Astrocyte (in vitro differentiated cells and primary cell): ENCODE results near the gene JAKMIP2. TPM values are rescaled to one million over a fixed set of nuclear protein-coding genes. Genes with fewer than 3 reads are reported as not detected.
A peak's percentile ranks its signal among the peaks of the same experiment; 100 is the strongest.

ENCODE experiments used
- DNase-seq: peaks from one replicate; pipeline ENCODE4 v3.0.0-alpha.2; 2010; ENCODE audit warnings: low read depth
- FAIRE-seq: peaks from 2 replicates; lab custom pipeline; 2011; peaks lifted over from hg19 to GRCh38; lab: Jason Lieb, UNC
- H2AFZ ChIP-seq: 2 replicates; pipeline ENCODE4 v1.6.0; 2012; ENCODE audit warnings: low read depth, low read length, inconsistent platforms
- H3K27ac ChIP-seq: 2 replicates; pipeline ENCODE4 v1.5.1; 2011; ENCODE audit warnings: low read depth, low read length, inconsistent platforms
- H3K27me3 ChIP-seq: 2 replicates; pipeline ENCODE4 v1.6.0; 2011; ENCODE audit warnings: low read length, inconsistent platforms; ENCODE audit not compliant: insufficient read depth
- H3K36me3 ChIP-seq: 2 replicates; pipeline ENCODE4 v1.5.1; 2011; ENCODE audit warnings: low read length, inconsistent platforms; ENCODE audit not compliant: insufficient read depth
- H3K4me1 ChIP-seq: 2 replicates; pipeline ENCODE4 v1.5.1; 2011; ENCODE audit warnings: low read length, inconsistent platforms; ENCODE audit not compliant: insufficient read depth
- H3K4me2 ChIP-seq: 2 replicates; pipeline ENCODE4 v1.6.0; 2012; ENCODE audit warnings: low read length, inconsistent platforms
- H3K4me3 ChIP-seq: 2 replicates; pipeline ENCODE4 v1.5.1; 2011; ENCODE audit warnings: low read depth, mild to moderate bottlenecking, low read length, inconsistent platforms; ENCODE audit not compliant: insufficient read depth
- H3K79me2 ChIP-seq: 2 replicates; pipeline ENCODE4 v1.6.0; 2012; ENCODE audit warnings: mild to moderate bottlenecking, low read length, inconsistent platforms; ENCODE audit not compliant: insufficient read depth
- H3K9ac ChIP-seq: 2 replicates; pipeline ENCODE4 v1.6.0; 2012; ENCODE audit warnings: mild to moderate bottlenecking, low read length, inconsistent platforms
- H3K9me3 ChIP-seq: 2 replicates; pipeline ENCODE4 v1.5.1; 2012; ENCODE audit warnings: low read depth, mild to moderate bottlenecking, low read length, inconsistent platforms; ENCODE audit not compliant: insufficient read depth
- H4K20me1 ChIP-seq: 2 replicates; pipeline ENCODE4 v1.6.0; 2012; ENCODE audit warnings: low read length, inconsistent platforms; ENCODE audit not compliant: insufficient read depth
- H3K27ac Mint-ChIP-seq: one replicate; pipeline ENCODE4 v1.8.0; 2021; ENCODE audit warnings: mild to moderate bottlenecking, mixed read lengths; ENCODE audit not compliant: unreplicated experiment
- H3K27me3 Mint-ChIP-seq: one replicate; pipeline ENCODE4 v1.8.0; 2021; ENCODE audit warnings: low read depth, mixed read lengths; ENCODE audit not compliant: unreplicated experiment
- H3K36me3 Mint-ChIP-seq: one replicate; pipeline ENCODE4 v1.8.0; 2021; ENCODE audit warnings: low read depth, mixed read lengths; ENCODE audit not compliant: unreplicated experiment
- H3K4me1 Mint-ChIP-seq: one replicate; pipeline ENCODE4 v1.8.0; 2021; ENCODE audit warnings: low read depth, mixed read lengths; ENCODE audit not compliant: unreplicated experiment
- H3K4me3 Mint-ChIP-seq: one replicate; pipeline ENCODE4 v1.8.0; 2021; ENCODE audit warnings: mild to moderate bottlenecking, moderate library complexity, mixed read lengths; ENCODE audit not compliant: unreplicated experiment
- H3K9me3 Mint-ChIP-seq: one replicate; pipeline ENCODE4 v1.8.0; 2021; ENCODE audit warnings: mild to moderate bottlenecking, mixed read lengths; ENCODE audit not compliant: unreplicated experiment
- EZH2 ChIP-seq: IDR thresholded peaks from 2 replicates; pipeline ENCODE4 v1.6.1; 2012; ENCODE audit warnings: mild to moderate bottlenecking, low read length, inconsistent platforms; ENCODE audit not compliant: insufficient read depth
- total RNA-seq: library from RNA; stranded (reverse); gene quantifications from 2 replicates; pipeline ENCODE4 v1.2.1, GENCODE V29; 2021
- TF ChIP-seq, protein P1 (sequence below): IDR thresholded peaks from 2 replicates; pipeline ENCODE4 v1.5.1; 2011; ENCODE audit warnings: low read depth, mild to moderate bottlenecking, inconsistent platforms, low read length, moderate library complexity; ENCODE audit not compliant: insufficient read depth

The JAKMIP2 gene
- total RNA-seq, 1 donor from 2014 or later, result 15.1 TPM

- FAIRE-seq, result no peak
- no peaks in the 10 kb centered on the region for H3K36me3 ChIP-seq
- DNase-seq, result peak; percentile 61
- no peak overlapping the region for H3K9ac ChIP-seq
- no peak overlapping the region for H2AFZ ChIP-seq
- no peaks in the 10 kb centered on the region for H3K27me3 ChIP-seq
- H3K9me3 Mint-ChIP-seq, result no peaks in the 10 kb centered on the region
- no peaks in the 10 kb centered on the region for H3K36me3 Mint-ChIP-seq
- no peaks in the 10 kb centered on the region for H4K20me1 ChIP-seq
- H3K4me1 ChIP-seq, result peaks cover 38% of the 10 kb centered on the region
- H3K4me2 ChIP-seq, result peak overlapping the region; percentile 28
- H3K27ac Mint-ChIP-seq, result no peak overlapping the region
- H3K27ac ChIP-seq, result peak overlapping the region; percentile 1
- peaks cover 31% of the 10 kb centered on the region for H3K4me1 Mint-ChIP-seq
- TF ChIP-seq, protein P1, sequence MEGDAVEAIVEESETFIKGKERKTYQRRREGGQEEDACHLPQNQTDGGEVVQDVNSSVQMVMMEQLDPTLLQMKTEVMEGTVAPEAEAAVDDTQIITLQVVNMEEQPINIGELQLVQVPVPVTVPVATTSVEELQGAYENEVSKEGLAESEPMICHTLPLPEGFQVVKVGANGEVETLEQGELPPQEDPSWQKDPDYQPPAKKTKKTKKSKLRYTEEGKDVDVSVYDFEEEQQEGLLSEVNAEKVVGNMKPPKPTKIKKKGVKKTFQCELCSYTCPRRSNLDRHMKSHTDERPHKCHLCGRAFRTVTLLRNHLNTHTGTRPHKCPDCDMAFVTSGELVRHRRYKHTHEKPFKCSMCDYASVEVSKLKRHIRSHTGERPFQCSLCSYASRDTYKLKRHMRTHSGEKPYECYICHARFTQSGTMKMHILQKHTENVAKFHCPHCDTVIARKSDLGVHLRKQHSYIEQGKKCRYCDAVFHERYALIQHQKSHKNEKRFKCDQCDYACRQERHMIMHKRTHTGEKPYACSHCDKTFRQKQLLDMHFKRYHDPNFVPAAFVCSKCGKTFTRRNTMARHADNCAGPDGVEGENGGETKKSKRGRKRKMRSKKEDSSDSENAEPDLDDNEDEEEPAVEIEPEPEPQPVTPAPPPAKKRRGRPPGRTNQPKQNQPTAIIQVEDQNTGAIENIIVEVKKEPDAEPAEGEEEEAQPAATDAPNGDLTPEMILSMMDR, result no peak
- H3K9me3 ChIP-seq, result no peaks in the 10 kb centered on the region
- no peak overlapping the region for H3K4me3 Mint-ChIP-seq
- no peaks in the 10 kb centered on the region for H3K79me2 ChIP-seq
- H3K27me3 Mint-ChIP-seq, result no peaks in the 10 kb centered on the region
- no peak overlapping the region for H3K4me3 ChIP-seq
Measured at GRCh38 chr5:147539053-147539452, 243.5 kb downstream of the JAKMIP2 start.

DNA sequence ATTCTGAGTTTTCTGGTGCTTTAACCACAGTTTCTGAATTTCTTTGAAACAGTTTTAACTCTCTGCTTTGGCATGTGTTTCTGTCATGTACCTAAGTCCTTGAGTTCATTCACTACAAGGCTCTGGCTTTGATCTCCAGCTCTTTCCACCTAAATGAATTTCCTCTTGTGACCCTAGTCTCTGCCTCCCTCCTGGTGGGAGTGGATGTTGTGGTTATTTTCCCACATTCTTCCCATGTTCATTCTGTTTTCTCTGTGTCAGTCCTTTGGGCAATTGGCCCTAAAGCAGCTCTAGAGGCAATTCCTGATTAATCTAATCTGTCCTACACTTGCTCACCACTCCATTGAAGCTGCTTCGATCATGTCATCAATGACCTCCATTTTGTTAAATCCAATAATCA is 244.3 kb downstream of the JAKMIP2 start:
- Mint-ChIP-seq H3K27me3 (no peaks in the 10 kb centered on the region), H3K36me3 (no peaks in the 10 kb centered on the region), H3K27ac (peak overlapping the region; percentile 36), H3K9me3 (no peaks in the 10 kb centered on the region), H3K4me3 (no peak overlapping the region), H3K4me1 (peaks cover 31% of the 10 kb centered on the region)
- H3K4me2 ChIP-seq, result peak overlapping the region; percentile 21
- H3K9ac ChIP-seq, result no peak overlapping the region
- TF ChIP-seq, protein P1, result no peak
- TF ChIP-seq EZH2, result no peak
- H3K4me1 ChIP-seq, result peaks cover 41% of the 10 kb centered on the region
- H4K20me1 ChIP-seq, result no peaks in the 10 kb centered on the region
- H3K27ac ChIP-seq, result peak overlapping the region; percentile 39
- H3K27me3 ChIP-seq, result no peaks in the 10 kb centered on the region
- peak; percentile 23 for FAIRE-seq
- no peaks in the 10 kb centered on the region for H3K9me3 ChIP-seq
- no peaks in the 10 kb centered on the region for H3K79me2 ChIP-seq
- no peaks in the 10 kb centered on the region for H3K36me3 ChIP-seq
- peak overlapping the region; percentile 1 for H2AFZ ChIP-seq
- DNase-seq, result peak; percentile 87
- H3K4me3 ChIP-seq, result no peak overlapping the region

Other genes with a start within 250 kb of the JAKMIP2 start
- not detected in 2 replicates for gene SPINK1, start 48.9 kb upstream of the JAKMIP2 start, total RNA-seq
- 0.59 and 0.82 TPM in 2 replicates for gene SCGB3A2, start 96.0 kb upstream of the JAKMIP2 start, total RNA-seq
- 22.6 and 32.3 TPM in 2 replicates for gene C5orf46, start 123.8 kb upstream of the JAKMIP2 start, total RNA-seq